ENCODE data around the gene CYSTM1.
"Not testable (repeated sequence)": the region's sequence is repeated elsewhere in the genome, so short reads cannot be mapped to it uniquely, and the experiment has no call there.

Gene CYSTM1

DNA sequence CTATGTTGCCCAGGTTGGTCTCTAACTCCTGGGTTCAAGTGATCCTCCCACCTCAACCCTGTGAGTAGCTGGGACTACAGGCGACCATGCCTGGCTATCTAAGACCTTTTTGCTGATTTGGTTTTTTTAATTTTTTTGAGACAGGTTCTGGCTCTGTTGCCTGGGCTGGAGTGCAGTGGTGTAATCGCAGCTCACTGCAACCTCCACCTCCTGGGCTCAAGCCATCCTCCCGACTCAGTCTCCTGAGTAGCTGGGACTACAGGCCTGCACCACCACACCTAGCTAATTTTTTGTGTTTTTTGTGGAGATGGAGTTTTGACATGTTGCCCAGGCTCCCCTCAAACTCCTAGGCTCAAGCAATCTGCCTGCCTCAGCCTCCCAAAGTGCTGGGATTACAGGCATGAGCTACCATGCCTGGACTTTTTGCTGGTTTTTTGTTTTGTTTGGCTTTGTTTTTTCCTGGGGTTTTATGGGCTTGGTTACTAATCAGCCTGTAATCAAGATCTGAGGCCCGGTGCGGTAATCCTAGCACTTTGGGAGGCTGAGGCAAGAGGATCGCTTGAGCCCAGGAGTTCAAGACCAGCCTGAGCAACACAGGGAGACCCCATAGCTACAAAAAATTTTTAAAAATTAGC, 3.6 kb downstream of the CYSTM1 start:
- DNase-seq (ENCODE audit: low read depth) = no peak

DNA sequence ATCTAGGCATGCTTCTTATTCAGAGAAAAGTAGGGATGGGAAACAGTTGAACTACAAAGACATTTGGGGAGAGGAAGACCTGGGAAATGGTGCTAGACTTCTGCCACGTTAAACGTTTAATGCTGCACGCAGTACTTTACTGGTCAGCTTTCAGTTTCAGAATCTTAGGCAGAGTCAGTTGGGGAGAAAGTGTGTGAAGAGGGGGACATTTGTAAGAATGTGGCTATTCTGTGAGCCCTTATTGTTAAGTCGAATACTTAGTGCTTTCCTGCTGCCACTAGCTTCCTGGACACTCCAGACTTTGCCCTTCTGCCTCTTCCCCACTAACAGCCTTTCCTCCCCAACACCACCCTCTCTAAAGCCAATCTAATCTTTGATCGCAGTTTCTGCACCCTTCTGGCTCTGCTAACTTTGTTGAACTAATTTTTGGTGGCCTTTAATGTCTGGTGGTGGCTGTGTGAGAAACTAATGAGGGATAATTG, 6.1 kb downstream of the CYSTM1 start:
- DNase-seq (ENCODE audit: low read depth) = no peak

GRCh38 chr5:140181525-140181924, 6.5 kb downstream of the CYSTM1 start:
- no peak for DNase-seq (ENCODE audit: low read depth)

DNA sequence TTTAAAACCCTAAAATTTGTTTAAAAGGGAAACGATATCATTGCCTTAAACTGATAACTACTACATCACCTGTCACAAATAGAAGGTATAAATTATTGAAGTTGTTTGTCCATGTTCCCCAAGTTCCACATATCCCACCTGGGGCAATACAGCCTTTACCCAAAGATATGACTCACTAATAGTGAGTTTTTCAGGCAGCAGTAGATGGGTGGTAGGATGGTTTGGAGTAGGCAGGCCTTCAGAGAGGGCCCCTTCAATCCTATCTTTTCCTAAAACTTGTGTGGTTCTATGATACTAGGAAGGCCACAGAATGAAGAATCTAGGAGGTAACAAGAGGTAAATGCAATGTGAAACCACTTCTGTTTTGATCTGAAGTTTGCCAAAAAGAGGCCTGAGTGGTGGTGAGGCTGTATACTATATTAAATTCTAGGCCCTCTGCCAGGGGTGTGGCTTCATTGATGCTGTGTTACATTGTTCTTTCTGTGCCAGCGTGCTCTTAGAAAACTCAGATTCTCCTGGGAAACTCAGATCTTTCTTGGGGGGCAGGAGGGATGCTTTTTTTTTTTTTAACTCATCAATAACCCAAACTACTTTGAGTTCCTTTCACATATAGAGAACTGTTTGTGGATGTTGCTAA, 7.2 kb downstream of the CYSTM1 start:
- DNase-seq (ENCODE audit: low read depth) = no peak

DNA sequence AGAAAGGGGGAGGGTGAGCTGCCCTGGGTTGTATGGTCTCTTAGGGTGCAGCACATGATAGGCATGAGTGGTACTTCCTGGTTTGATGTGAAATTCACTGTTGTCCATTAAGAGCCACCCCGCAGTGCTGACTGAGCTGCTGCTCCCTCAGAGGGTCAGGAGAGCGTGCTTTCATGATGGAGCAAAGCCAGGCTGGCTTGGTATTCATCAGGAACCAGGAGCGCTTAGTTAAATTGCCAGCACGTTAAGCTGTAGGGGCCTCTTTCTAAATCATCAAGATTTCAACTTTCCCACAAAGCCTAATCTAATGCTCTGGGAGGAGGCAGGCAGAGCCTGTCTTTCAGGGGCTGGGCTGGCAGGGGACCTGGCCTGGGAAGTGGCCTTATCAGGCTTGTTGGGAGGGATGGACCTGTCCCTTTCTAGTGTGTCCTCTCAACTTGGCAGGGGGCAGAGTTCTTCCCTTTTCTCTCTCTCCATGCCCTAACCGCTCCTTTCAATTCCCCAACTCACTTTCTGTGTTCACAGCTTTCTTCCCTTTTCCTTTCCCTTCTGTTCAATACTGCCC, 7.9 kb downstream of the CYSTM1 start:
- DNase-seq (ENCODE audit: low read depth) = no peak

DNA sequence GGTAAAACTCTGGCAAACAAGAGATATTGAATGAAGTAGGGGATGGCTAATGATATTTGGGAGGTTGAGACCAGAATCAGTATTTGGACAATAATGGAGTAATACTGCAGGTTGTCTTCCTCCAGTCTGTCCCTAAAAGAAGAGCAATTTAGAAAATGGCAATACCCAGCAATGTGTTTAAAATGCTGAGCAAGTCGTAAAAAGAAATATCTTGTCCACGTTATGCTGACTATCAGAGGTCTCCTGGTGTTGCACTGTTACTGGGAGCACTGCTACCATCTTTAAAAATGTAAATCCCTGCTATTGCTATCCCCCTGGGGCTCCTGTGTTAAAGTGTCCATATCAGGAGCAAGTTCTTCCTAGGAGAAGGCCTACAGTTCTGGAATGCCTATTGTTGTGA, 10.4 kb downstream of the CYSTM1 start:
- DNase-seq (ENCODE audit: low read depth) = no peak

- DNase-seq (ENCODE audit: low read depth) = no peak
Observed at GRCh38 chr5:140186267-140186671, 11.3 kb downstream of the CYSTM1 start.

GRCh38 chr5:140189253-140189652, 14.3 kb downstream of the CYSTM1 start:
- DNase-seq (ENCODE audit: low read depth) = no peak

- no peak for DNase-seq (ENCODE audit: low read depth)
Observed at GRCh38 chr5:140189977-140190871, 15.2 kb downstream of the CYSTM1 start.

- DNase-seq (ENCODE audit: low read depth) = no peak
Observed at GRCh38 chr5:140190872-140191218, 15.9 kb downstream of the CYSTM1 start.

- no peak for DNase-seq (ENCODE audit: low read depth)
Observed at GRCh38 chr5:140192715-140193430, 17.9 kb downstream of the CYSTM1 start.

DNA sequence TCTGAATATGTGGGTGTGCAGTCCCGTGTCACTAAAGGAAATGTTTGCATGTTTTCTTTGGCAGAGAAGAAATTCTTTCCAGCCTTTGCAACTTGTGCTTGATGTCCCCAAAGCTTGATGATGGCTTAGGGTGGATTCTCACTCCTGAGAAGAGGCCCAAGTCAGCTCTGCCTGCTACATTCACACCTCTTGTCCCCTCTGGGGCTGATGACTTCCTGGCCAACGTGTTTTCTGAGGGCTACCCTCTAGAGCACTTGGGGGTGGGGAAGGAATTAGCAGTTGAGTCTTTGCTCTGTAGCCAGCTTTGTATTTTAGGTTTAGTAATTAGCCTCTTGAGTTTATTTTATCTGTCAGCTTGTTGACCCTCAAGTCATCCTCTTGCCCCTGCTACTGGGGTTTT, 19.7 kb downstream of the CYSTM1 start:
- no peak for DNase-seq (ENCODE audit: low read depth)

DNA sequence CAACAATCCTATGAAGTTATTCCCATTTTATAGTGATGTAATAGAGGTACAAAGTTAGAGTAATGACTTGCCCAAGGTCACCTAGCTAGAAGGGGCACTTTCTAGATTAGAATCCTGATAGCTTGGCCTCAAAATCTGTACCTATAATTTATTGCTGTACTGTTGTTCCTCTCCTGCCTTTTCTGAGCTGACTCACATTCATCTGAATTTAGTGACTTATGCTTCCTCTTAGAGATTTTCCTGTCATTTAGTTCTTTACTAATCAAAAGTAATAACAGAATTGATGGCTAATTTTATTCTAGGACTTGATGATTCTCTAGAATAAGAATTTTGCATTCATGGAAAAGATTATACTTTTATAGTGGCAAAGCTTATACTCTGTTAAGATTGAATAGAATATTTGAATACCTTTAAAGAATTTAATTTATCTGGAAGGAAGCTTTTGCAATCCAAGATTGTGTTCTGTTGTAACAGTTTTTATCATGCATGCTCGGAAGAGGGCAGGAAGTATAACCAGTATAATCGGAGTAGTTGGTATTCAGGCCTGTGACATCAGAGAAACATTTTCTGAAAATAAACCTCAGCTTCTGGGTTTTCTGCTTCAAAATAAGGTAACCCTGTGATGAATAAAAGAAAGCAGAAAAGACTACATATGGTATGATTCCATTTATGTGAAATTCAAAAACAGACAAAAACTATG, 21.3 kb downstream of the CYSTM1 start:
- no peak for DNase-seq (ENCODE audit: low read depth)

- no peak for DNase-seq (ENCODE audit: low read depth)
Observed at GRCh38 chr5:140197023-140197422, 22.0 kb downstream of the CYSTM1 start.

DNA sequence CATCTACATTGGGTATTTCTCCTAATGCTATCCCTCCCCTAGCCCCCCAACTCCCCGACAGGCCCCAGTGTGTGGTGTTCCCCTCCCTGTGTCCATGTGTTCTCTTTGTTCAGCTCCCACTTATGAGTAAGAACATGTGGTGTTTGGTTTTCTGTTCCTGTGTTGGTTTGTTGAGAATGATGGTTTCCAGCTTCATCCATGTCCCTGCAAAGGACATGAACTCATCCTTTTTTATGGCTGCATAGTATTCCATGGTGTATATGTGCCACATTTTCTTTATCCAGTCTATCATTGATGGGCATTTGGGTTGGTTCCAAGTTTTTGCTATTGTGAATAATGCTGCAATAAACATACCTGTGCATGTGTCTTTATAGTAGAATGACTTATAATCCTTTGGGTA, 23.9 kb downstream of the CYSTM1 start:
- not testable (repeated sequence) for DNase-seq (ENCODE audit: low read depth)

DNA sequence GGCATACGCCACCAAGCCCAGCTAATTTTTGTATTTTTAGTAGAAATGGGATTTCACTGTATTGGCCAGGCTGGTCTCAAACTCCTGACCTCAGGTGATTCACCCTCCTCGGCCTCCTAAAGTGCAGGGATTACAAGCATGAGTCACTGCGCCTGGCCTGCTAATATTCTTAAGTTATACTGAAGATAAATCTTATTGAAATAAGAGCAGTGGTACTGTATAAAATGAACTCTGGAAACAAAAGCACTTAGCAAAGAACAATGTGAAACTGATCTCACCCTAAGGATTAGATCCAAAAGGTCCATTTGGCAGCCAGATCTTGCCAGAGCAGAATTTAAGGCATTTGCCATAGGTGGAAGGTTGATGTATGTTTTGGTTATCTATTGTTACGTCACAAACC, 27.1 kb downstream of the CYSTM1 start:
- no peak for DNase-seq (ENCODE audit: low read depth)

- no peak for DNase-seq (ENCODE audit: low read depth)
Observed at GRCh38 chr5:140202610-140203009, 27.6 kb downstream of the CYSTM1 start.

DNA sequence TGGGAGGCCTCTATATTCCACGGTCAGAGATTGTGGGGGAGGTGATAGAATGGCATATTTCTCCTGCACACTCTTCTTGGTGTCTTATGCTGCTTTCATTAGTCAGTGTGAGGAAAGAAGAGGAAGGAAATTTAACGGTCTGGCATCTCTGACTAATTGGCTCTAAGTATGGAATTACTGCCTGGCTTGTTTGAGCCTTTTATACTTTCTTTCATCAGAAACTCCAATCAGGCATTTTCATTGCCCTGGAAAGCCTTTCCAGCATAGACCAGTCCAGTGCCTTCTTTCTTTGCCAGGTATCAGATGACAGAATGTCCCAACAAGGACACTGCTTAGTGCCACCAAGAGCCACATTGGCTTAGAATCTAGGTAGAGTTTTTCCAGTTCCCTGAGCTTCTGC, 30.2 kb downstream of the CYSTM1 start:
- DNase-seq (ENCODE audit: low read depth) = no peak

DNA sequence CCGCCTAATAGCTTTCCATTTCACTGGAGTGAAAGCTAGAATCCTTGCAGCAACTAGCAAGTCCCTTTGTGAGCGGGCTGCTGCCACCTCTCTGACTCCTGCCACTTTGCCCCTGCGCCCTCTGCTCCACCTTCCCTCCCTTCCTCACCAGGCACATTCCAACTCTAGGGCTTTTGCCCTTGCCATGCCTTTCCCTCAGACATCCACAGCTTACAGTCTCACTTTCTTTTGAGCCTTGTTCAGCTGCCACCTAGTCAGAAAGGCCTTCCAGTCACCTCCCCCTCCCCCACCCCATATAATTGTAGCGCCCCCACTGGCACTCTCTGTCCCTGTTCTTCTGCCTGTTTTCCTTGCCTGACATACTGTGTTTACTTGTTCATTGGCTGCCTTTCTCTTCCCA, 31.0 kb downstream of the CYSTM1 start:
- no peak for DNase-seq (ENCODE audit: low read depth)

DNA sequence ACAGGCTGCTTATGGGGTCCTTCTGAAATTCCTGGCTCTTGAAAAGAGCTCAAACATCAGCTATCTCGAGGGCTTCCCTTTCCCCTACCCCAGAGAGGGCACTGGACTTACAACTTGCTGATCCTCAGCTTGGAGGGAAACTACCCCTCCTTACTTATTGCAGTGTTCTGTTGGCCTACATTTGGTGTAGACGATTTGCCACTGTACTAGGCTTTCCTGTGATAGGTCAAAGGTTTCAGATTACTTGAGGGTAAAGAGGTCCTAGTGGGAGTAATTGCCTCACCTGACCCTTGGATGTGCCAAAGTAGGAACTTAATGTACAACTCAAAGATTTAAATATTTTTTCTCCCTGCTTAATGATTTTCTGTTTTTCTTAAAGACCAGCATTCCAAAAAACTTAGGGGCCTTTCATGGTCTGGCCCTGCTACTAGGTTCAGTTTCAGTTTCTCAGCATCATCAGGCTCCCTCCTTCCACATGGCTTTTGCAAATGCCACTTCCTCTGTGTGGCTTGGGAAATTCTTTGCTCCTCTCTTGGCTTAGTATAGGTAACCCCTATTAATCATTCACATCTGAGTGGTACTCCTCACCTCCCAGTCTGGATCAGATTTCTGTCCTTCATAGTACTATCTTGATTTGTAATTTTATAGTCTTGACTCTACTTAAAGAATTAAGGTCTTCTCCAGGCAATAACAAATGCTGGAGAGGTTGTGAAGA, 32.4 kb downstream of the CYSTM1 start:
- no peak for DNase-seq (ENCODE audit: low read depth)

DNA sequence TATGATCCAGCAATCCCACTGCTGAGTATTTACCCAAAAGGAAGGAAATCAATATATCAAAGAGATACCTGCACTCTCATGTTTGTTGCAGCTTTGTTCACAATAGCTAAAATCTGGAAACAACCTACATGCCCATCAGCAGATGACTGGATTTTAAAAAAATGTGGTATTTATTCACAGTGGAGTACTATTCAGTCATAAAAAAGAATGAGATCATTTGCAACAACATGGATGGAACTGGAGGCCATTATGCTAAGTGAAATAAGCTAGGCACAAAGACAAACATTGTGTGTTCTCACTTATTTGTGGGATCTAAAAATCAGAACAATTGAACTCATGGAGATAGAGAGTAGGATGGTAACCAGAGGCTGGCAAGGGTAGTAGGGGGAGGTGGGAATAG, 33.1 kb downstream of the CYSTM1 start:
- DNase-seq (ENCODE audit: low read depth) = no peak
